ENCODE results near the gene SMG6.

SMG6 gene

DNA sequence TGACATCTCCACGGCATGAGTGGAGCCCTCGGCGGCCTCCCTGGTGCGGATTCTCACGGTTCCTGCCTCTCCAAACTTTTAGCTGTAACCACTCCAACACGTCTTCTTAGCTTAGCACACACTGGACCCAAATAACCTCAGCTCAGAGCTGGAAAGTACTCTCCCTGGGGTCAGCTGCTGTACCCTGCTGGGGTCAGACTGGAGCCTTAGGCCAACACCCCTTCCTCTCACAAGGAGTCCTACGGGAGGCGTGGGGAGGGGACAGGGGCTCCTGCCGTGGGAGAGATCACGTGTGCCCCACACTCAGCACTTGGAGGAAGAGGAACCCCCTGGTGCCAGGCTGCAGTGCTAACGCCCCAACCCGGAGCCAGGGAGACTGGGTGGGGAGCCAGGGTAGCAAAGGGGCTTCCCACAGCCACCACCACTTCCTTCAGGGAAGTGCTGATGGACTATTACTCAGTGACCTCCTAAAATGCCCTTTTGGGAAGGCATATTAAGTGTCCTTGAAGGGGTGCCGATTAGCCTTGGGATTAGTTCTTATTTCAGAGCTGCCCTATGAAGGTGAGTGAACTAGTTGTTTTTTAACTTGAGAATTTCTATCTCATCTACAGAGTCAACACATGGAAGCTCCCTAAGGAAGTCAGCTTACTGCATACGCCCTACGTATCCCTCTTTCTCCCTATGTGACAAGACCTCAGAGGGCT, 124.6 kb downstream of the SMG6 start:
- Histone ChIP-seq H3K4me3 (ENCODE audit: insufficient read depth, low read length, poor library complexity, severe bottlenecking) (no peak overlapping the region), H3K36me3 (ENCODE audit: low read length) (no peaks in the 10 kb centered on the region), H3K9ac (ENCODE audit: low read length) (no peak overlapping the region), H3K79me2 (ENCODE audit: insufficient read depth, low read length) (no peaks in the 10 kb centered on the region), H2AFZ (ENCODE audit: low read depth, low read length, severe bottlenecking) (no peak overlapping the region), H3K27ac (ENCODE audit: low read depth, low read length) (no peak overlapping the region), H4K20me1 (ENCODE audit: low read depth, low read length) (no peaks in the 10 kb centered on the region), H3K27me3 (ENCODE audit: low read length) (no peaks in the 10 kb centered on the region), H3K9me2 (replicated peaks; ENCODE audit: insufficient read depth, low read length) (no peaks in the 10 kb centered on the region), H3K9me3 (ENCODE audit: insufficient read depth, low read length) (no peaks in the 10 kb centered on the region), H3F3A (ENCODE audit: insufficient read depth) (no peaks in the 10 kb centered on the region), H3K4me2 (ENCODE audit: low read depth, low read length, poor library complexity, severe bottlenecking) (no peak overlapping the region)
- TF ChIP-seq, protein P1, sequence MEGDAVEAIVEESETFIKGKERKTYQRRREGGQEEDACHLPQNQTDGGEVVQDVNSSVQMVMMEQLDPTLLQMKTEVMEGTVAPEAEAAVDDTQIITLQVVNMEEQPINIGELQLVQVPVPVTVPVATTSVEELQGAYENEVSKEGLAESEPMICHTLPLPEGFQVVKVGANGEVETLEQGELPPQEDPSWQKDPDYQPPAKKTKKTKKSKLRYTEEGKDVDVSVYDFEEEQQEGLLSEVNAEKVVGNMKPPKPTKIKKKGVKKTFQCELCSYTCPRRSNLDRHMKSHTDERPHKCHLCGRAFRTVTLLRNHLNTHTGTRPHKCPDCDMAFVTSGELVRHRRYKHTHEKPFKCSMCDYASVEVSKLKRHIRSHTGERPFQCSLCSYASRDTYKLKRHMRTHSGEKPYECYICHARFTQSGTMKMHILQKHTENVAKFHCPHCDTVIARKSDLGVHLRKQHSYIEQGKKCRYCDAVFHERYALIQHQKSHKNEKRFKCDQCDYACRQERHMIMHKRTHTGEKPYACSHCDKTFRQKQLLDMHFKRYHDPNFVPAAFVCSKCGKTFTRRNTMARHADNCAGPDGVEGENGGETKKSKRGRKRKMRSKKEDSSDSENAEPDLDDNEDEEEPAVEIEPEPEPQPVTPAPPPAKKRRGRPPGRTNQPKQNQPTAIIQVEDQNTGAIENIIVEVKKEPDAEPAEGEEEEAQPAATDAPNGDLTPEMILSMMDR (IDR thresholded peaks at IDR 0.05; ENCODE audit: insufficient read depth, low read length, poor library complexity, severe bottlenecking) = no peak
- TF ChIP-seq EZH2phosphoT487 (conservative IDR thresholded peaks at IDR 0.05; ENCODE audit: low read length) = no peak

DNA sequence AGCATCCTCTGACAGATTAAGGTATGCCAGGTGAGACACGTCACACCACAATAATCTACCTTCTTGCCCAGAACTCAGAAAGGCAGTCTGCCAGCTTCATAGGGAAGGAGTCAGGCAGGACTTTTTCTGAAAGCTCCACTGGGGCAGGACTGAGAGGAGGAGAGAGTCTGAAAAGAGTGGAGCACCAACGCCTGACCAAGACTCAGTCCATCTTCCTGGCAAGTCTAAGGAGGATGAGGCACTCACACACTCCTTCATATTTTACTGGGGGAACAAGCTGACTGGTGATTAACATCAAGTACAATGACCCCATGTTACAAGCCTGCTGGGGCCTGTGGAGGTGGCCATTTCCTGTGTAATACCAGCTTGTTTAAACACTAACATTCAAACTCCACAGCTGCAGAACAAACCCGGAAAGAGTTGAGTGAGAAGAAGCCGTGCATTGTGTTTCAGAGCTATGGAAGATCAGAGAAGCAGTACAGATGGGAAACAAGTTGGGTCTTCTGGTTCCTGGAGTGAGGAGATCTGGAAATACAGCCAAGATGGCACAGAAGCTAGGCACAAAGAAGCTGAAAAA, 126.3 kb downstream of the SMG6 start:
- no peaks in the 10 kb centered on the region for H3K9me3 ChIP-seq (ENCODE audit: insufficient read depth, low read length)
- no peak overlapping the region for H3K4me2 ChIP-seq (ENCODE audit: low read depth, low read length, poor library complexity, severe bottlenecking)

DNA sequence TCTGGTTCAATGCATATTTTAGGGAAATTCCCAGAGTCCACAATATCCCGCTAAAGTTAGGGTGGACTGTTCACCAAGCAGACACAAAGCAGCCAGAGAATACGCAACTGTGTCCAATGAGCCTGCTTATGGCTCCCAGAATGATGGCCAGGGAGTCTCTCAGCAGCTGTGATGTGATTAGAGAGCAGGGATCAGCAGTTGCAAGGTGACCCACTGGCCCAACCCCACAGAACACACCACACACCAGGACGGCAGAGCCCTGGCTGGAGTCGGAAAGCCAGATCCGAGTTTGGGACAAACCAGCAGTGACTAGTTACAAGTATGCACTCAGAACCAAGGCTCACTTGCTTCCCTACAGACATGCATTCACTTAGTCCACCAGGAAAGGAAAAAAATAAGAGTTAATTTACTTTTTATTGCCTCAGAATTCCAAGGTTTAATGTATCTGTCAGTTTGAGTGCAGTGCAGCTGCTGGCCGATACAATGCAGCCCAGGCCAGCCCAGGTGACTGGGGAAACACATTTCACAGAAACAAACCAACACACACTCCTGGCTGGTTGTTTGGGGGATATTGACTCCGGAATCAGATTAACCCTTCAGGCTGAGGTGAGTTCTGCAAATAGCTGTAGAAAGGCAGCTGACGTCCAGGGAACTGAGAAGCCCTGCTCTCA, 127.0 kb downstream of the SMG6 start:
- H2AFZ ChIP-seq (ENCODE audit: low read depth, low read length, severe bottlenecking) = no peak overlapping the region
- no peaks in the 10 kb centered on the region for H3K36me3 ChIP-seq (ENCODE audit: low read length)
- no peaks in the 10 kb centered on the region for H3K9me3 ChIP-seq (ENCODE audit: insufficient read depth, low read length)
- TF ChIP-seq, protein P1 (IDR thresholded peaks at IDR 0.05; ENCODE audit: insufficient read depth, low read length, poor library complexity, severe bottlenecking) = no peak
- no peak for TF ChIP-seq EZH2phosphoT487 (conservative IDR thresholded peaks at IDR 0.05; ENCODE audit: low read length)
- H3K27ac ChIP-seq (ENCODE audit: low read depth, low read length) = no peak overlapping the region
- no peak overlapping the region for H3K9ac ChIP-seq (ENCODE audit: low read length)
- no peak overlapping the region for H3K4me3 ChIP-seq (ENCODE audit: insufficient read depth, low read length, poor library complexity, severe bottlenecking)
- H4K20me1 ChIP-seq (ENCODE audit: low read depth, low read length) = no peaks in the 10 kb centered on the region
- no peaks in the 10 kb centered on the region for H3K9me2 ChIP-seq (replicated peaks; ENCODE audit: insufficient read depth, low read length)
- no peak overlapping the region for H3K4me2 ChIP-seq (ENCODE audit: low read depth, low read length, poor library complexity, severe bottlenecking)
- no peaks in the 10 kb centered on the region for H3K79me2 ChIP-seq (ENCODE audit: insufficient read depth, low read length)
- no peaks in the 10 kb centered on the region for H3F3A ChIP-seq (ENCODE audit: insufficient read depth)
- H3K27me3 ChIP-seq (ENCODE audit: low read length) = no peaks in the 10 kb centered on the region

More for the DNA sequence above, 126.3 kb downstream of the SMG6 start:
- no peaks in the 10 kb centered on the region for H4K20me1 ChIP-seq (ENCODE audit: low read depth, low read length)
- no peak overlapping the region for H3K4me3 ChIP-seq (ENCODE audit: insufficient read depth, low read length, poor library complexity, severe bottlenecking)
- TF ChIP-seq EZH2phosphoT487 (conservative IDR thresholded peaks at IDR 0.05; ENCODE audit: low read length) = no peak
- TF ChIP-seq, protein P1 (IDR thresholded peaks at IDR 0.05; ENCODE audit: insufficient read depth, low read length, poor library complexity, severe bottlenecking) = no peak
- H3K9me2 ChIP-seq (replicated peaks; ENCODE audit: insufficient read depth, low read length) = no peaks in the 10 kb centered on the region
- H3K27me3 ChIP-seq (ENCODE audit: low read length) = no peaks in the 10 kb centered on the region
- H3K79me2 ChIP-seq (ENCODE audit: insufficient read depth, low read length) = no peaks in the 10 kb centered on the region
- no peak overlapping the region for H2AFZ ChIP-seq (ENCODE audit: low read depth, low read length, severe bottlenecking)
- H3K27ac ChIP-seq (ENCODE audit: low read depth, low read length) = no peak overlapping the region
- H3F3A ChIP-seq (ENCODE audit: insufficient read depth) = no peaks in the 10 kb centered on the region
- H3K36me3 ChIP-seq (ENCODE audit: low read length) = no peaks in the 10 kb centered on the region
- no peak overlapping the region for H3K9ac ChIP-seq (ENCODE audit: low read length)
